Measurements from ENCODE around the gene PARD3.
"Not testable (repeated sequence)": the region's sequence is repeated elsewhere in the genome, so short reads cannot be mapped to it uniquely, and the experiment has no call there.

The PARD3 gene

GRCh38 chr10:34406463-34407323, 408.4 kb downstream of the PARD3 start:
- DNase-seq = no peak

GRCh38 chr10:34405611-34406462, 409.3 kb downstream of the PARD3 start:
- no peak for DNase-seq

DNA sequence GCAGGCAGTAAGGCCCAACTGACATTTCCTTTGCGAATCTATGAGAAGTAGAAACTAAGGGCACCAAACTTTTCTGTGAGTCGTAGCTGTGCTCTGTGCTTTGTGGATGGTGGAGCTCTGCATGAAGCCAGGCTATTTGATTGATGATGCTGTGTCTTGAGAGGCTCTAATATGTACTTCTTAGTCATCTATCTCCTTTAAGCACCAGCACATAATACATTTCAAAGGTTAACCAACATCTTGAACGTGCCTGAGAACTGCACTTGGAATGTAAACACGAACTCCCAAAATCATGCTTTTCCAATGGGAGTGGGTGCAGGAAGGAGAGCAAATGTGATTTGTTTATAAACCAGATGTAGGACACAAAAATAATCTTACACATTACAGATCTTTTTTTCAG, 411.6 kb downstream of the PARD3 start:
- no peak for DNase-seq

GRCh38 chr10:34400075-34400474, 415.0 kb downstream of the PARD3 start:
- no peak for DNase-seq

DNA sequence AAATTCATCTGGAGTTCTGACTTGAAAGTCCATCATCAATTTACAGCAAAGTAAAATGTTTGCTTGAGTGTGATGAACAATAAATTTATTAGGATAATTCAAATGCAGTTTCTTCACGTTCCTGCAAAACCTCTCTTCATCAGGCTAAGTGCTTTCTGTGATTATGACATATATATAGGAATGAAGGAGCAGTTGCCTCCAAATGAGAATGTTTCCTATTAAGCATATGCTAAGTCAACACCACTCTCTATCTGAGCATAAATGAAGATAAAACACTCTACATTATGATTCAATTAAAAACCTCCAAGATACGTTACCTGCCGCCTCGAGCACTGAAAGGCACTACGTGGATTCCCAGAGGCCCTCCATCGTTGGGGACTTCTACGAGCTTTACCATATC, 416.1 kb downstream of the PARD3 start:
- no peak for DNase-seq

DNA sequence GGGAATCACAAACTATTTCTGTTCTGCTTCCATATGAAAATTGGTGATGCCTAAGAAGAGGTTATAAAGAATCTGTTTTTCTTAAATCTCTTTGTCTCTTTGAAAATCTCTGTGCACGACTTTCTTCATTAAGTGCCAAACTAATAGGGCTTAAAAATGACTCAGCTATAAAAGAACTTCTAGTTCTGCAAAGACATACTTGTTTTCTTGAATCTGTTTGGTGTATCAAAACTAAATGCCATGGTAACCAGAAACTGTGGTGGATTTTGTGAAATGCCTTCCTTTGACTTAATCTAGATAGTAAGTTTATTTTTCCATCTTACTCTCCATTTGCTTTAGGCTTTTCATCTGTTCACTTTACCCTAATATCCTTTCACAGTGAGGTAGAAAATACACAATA, 417.8 kb downstream of the PARD3 start:
- DNase-seq = no peak

- no peak for DNase-seq
Measured at GRCh38 chr10:34396663-34397062, 418.4 kb downstream of the PARD3 start.

DNA sequence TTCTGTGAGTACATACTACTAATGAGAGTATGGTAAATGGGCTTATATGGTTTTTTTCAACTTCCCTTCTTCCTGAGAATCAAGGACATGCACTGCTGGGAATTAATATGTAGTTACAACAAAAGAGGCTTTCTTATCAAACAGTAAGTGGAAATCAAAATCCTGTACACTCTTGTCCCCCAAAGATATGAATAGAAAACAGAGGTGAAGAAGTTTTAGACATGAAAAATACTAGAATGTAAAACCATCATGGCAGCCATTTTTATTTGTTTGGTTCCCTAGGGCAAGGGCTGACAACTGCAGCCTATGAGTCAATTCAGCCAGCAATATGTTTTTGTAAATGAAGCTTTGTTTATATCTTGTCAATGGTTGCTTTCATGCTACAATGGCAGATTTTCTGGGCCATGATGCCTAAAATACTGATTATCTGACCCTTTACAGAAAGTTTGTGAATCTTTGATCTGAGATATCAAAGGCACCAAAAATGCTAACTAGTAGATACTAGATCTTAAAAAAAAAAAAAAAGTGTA, 422.4 kb downstream of the PARD3 start:
- DNase-seq = no peak

- not testable (repeated sequence) for DNase-seq
Measured at GRCh38 chr10:34391168-34391567, 423.9 kb downstream of the PARD3 start.

DNA sequence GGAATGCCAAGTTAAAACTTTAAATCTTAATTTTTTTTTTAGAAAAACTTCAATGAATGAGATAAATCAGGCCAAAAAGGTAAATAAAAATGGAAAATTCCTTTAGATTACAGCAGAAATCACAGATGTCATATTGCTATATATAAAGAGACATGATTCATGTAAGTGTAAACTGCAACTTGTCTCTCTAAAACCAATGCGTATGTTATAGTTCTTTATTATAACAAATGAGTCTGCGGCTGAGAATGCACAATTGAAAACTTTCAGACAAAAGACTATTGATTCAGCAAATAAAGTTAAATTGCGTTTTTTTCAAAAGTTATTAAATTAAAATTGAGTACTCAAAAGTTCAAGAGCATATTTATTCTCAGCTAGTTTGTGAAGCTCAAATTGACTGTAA, 425.3 kb downstream of the PARD3 start:
- no peak for DNase-seq

DNA sequence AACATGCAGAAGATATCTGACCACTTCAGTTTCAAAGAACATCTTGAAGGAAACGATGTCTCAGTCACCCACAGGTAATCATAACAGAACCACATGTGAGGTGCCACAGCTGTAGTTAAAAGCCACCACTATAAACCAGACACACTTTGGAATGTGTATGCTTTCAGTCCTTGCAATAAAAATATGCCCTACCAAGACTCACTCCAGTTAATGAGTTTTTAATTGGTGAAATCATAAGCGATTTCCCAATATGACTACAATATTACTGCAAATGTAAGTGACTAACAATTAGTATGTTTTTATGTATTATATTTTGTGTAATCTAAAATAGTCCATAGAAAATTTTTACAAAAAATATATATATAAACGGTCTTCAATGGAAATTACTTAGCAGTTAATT, 428.2 kb downstream of the PARD3 start:
- DNase-seq = no peak

DNA sequence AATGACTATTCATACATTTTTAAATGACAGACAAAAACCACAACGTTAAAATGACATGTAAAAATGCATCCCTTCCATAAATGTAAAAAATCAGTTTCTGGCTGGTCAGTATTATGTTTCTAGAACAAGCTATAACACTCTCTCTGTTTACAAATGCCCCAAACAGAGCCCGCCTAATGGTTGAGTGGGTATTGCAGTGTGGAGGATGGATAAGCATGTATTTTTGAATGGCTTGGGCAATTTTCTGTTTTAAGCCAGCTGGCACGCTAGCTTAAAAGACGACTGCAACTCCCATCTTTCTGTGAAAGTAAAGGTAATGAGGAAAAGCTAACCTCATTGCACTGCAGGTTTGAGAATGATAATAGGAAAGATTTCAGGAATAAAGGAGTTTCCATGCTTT, 430.7 kb downstream of the PARD3 start:
- DNase-seq = no peak

GRCh38 chr10:34382626-34383025, 432.5 kb downstream of the PARD3 start:
- DNase-seq = no peak

DNA sequence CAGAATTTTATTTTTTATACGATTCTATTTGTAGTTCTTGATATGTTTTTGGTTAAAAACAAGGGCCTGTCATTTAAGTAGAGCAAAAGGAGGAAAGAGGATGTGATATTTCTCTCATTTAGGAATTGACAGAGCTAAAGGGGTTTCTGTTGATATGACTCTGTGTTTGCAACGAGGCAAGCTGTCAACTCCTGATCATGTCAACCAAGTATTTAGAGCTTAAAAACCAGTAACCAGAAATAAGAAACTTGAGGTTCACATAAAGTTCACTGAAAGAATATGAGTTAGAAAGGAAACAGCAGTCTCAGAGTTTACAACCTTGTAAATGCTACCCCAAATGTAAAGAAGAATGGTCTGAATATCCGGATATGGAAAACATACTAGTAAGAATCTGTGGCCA, 434.2 kb downstream of the PARD3 start:
- DNase-seq = no peak

DNA sequence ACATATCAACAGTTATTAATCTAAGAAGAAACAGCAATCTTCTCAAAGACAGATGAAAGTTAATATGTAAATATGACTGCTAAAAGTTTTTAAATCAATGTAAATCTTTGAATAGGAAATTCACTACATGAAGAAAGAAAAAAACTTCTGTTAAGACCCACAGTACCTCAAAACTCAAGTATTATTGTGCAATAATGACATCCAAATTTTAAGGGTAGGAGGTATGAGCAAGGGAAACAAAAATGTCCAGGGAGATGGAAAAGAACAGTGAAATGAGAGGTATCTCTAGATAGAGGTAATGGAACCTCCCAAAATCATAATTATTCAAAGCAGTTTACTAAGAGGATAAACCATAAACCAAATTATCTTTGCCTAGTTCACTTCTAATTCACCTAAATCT, 436.8 kb downstream of the PARD3 start:
- no peak for DNase-seq

- no peak for DNase-seq
Measured at GRCh38 chr10:34377833-34378232, 437.3 kb downstream of the PARD3 start.

DNA sequence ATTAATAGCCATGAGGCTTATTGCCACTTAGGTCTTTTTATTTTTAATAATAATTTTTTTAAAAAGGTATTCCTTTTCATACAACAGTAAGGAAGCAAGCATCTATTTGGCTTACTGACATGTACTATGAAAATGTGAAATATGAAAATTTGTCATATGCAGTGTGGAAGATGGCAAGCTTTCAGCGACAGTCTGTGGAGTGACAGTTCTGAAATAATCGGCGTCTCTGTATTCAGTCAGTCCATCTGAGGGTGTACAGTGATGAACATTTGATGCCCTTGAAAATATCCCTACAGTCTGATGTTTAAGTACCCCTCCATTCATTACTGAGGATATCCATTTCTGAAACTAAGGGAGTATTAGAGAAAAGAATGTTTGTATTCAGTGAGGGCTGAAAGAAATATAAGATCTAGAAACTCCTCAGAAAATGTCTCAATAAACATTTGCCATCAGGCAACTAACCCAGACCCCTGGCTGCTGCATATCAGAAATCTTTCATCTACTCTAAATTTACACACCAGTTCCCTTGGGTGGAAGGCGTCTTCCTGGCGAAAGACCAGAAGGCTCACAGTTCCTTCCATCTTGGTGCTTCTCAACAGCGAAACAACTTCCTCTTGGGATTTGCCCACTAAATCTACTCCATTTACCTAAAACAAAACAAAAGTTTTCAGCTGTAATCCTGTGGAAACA, 440.6 kb downstream of the PARD3 start:
- no peak for DNase-seq

GRCh38 chr10:34373211-34373610, 441.9 kb downstream of the PARD3 start:
- DNase-seq = no peak

- DNase-seq = no peak
Measured at GRCh38 chr10:34372509-34372908, 442.6 kb downstream of the PARD3 start.

GRCh38 chr10:34370126-34370525, 445.0 kb downstream of the PARD3 start:
- no peak for DNase-seq

GRCh38 chr10:34369120-34369519, 446.0 kb downstream of the PARD3 start:
- no peak for DNase-seq

- DNase-seq = no peak
Measured at GRCh38 chr10:34364253-34365037, 450.7 kb downstream of the PARD3 start.
